WTC11 (cell line): ENCODE results near the gene ITPRID1. TPM values are rescaled to one million over a fixed set of nuclear protein-coding genes. Genes with fewer than 3 reads are reported as not detected.

Experiments used
- ATAC-seq: fragments of 200-7000 bp; cut with Tn5 transposase; 2 replicates; pipeline ENCODE4 v1.10.0; 2021; ENCODE audit warnings: mild to moderate bottlenecking, moderate library complexity
- CTCF ChIA-PET: fragments of 300-600 bp; sonication (Branson Sonifier 250); formaldehyde crosslinking; loops from one replicate; lab custom pipeline; 2021; ENCODE audit warnings: antibody characterized with exemption; lab: Charles Lee
- POLR2A ChIA-PET: fragments of 350-600 bp; sonication (Branson Sonifier 250); formaldehyde crosslinking; loops from one replicate; lab custom pipeline; 2021; ENCODE audit warnings: antibody characterized with exemption; lab: Charles Lee
- DNase-seq: peaks from one replicate; pipeline ENCODE4 v3.0.0; 2021; ENCODE audit warnings: low spot score
- H3K27ac Mint-ChIP-seq: 2 replicates; pipeline ENCODE4 v1.8.0; 2021; ENCODE audit warnings: mixed read lengths
- H3K27me3 Mint-ChIP-seq: 2 replicates; pipeline ENCODE4 v1.8.0; 2021; ENCODE audit warnings: low read depth, mild to moderate bottlenecking, moderate library complexity, mixed read lengths
- H3K36me3 Mint-ChIP-seq: 2 replicates; pipeline ENCODE4 v1.8.0; 2021; ENCODE audit warnings: mixed read lengths
- H3K4me1 Mint-ChIP-seq: 2 replicates; pipeline ENCODE4 v1.8.0; 2022; ENCODE audit warnings: mixed read lengths
- H3K4me3 Mint-ChIP-seq: 2 replicates; pipeline ENCODE4 v1.8.0; 2021; ENCODE audit warnings: mild to moderate bottlenecking, moderate library complexity, mixed read lengths
- H3K9me3 Mint-ChIP-seq: 2 replicates; pipeline ENCODE4 v1.8.0; 2021; ENCODE audit warnings: mixed read lengths
- ATF1 ChIP-seq: sonication (generic); formaldehyde crosslinking; IDR thresholded peaks from 2 replicates; pipeline ENCODE4 v1.8.1; 2023; ENCODE audit warnings: mild to moderate bottlenecking, moderate library complexity, missing genetic modification reagents
- CBFB ChIP-seq: sonication (generic); formaldehyde crosslinking; IDR thresholded peaks from 2 replicates; pipeline ENCODE4 v1.8.1; 2022; ENCODE audit warnings: mild to moderate bottlenecking, low read depth, missing genetic modification reagents
- EMX1 ChIP-seq: fragments of 250-450 bp; sonication (Bioruptor Pico); IDR thresholded peaks from 2 replicates; pipeline ENCODE4 v1.8.0; 2021; ENCODE audit warnings: mild to moderate bottlenecking
- ETV6 ChIP-seq: sonication (generic); formaldehyde crosslinking; IDR thresholded peaks from 2 replicates; pipeline ENCODE4 v1.8.1; 2022; ENCODE audit warnings: mild to moderate bottlenecking, missing genetic modification reagents
- FOXK1 ChIP-seq: sonication (generic); formaldehyde crosslinking; IDR thresholded peaks from 2 replicates; pipeline ENCODE4 v1.8.0; 2022; ENCODE audit warnings: mild to moderate bottlenecking, moderate library complexity, missing genetic modification reagents
- GABPB1 ChIP-seq: sonication (generic); formaldehyde crosslinking; IDR thresholded peaks from 2 replicates; pipeline ENCODE4 v1.8.1; 2023; ENCODE audit warnings: mild to moderate bottlenecking, missing genetic modification reagents
- GRHL2 ChIP-seq: fragments of 250-450 bp; sonication (Bioruptor Pico); IDR thresholded peaks from 2 replicates; pipeline ENCODE4 v1.8.0; 2022; ENCODE audit warnings: mild to moderate bottlenecking, moderate library complexity; ENCODE audit not compliant: insufficient replicate concordance, severe bottlenecking
- MYBL2 ChIP-seq: sonication (generic); formaldehyde crosslinking; IDR thresholded peaks from 2 replicates; pipeline ENCODE4 v1.8.1; 2023; ENCODE audit warnings: mild to moderate bottlenecking, moderate library complexity, missing genetic modification reagents
- NR1H2 ChIP-seq: sonication (generic); formaldehyde crosslinking; IDR thresholded peaks from 2 replicates; pipeline ENCODE4 v1.9.0; 2021; ENCODE audit warnings: mild to moderate bottlenecking, moderate library complexity, missing genetic modification reagents
- OVOL2 ChIP-seq: fragments of 250-450 bp; sonication (Bioruptor Pico); IDR thresholded peaks from 2 replicates; pipeline ENCODE4 v1.9.0; 2021; ENCODE audit warnings: mild to moderate bottlenecking, borderline replicate concordance
- RELA ChIP-seq: sonication (generic); formaldehyde crosslinking; IDR thresholded peaks from 2 replicates; pipeline ENCODE4 v1.8.1; 2022; ENCODE audit warnings: missing genetic modification reagents, mild to moderate bottlenecking, borderline replicate concordance
- SP1 ChIP-seq: sonication (generic); formaldehyde crosslinking; conservative IDR thresholded peaks from 2 replicates; pipeline ENCODE4 v1.8.1; 2022; ENCODE audit warnings: missing genetic modification reagents
- ZNF121 ChIP-seq: sonication (generic); formaldehyde crosslinking; IDR thresholded peaks from 2 replicates; pipeline ENCODE4 v1.8.0; 2023; ENCODE audit warnings: missing genetic modification reagents
- ZNF396 ChIP-seq: fragments of 250-450 bp; sonication (Bioruptor Pico); IDR thresholded peaks from 2 replicates; pipeline ENCODE4 v1.8.0; 2021; ENCODE audit warnings: mild to moderate bottlenecking, moderate library complexity, borderline replicate concordance
- ZNF423 ChIP-seq: fragments of 250-450 bp; sonication (Bioruptor Pico); IDR thresholded peaks from 2 replicates; pipeline ENCODE4 v2.1.2; 2022; ENCODE audit warnings: mild to moderate bottlenecking, moderate library complexity
- total RNA-seq: library from RNA; stranded (reverse); gene quantifications from 3 replicates; pipeline ENCODE4 v1.2.3, GENCODE V29; 2021
- TF ChIP-seq, protein P1 (sequence below): fragments of 250-450 bp; sonication (Bioruptor Pico); IDR thresholded peaks from 2 replicates; pipeline ENCODE4 v1.8.0; 2021; ENCODE audit warnings: mild to moderate bottlenecking
- TF ChIP-seq, protein P2 (sequence below): sonication (generic); formaldehyde crosslinking; IDR thresholded peaks from 2 replicates; pipeline ENCODE4 v1.8.1; 2022; ENCODE audit warnings: low read depth, missing genetic modification reagents, borderline replicate concordance
- TF ChIP-seq, protein P3 (sequence below): sonication (generic); formaldehyde crosslinking; IDR thresholded peaks from 2 replicates; pipeline ENCODE4 v1.8.0; 2022; ENCODE audit warnings: mild to moderate bottlenecking, missing genetic modification reagents
- TF ChIP-seq, protein P4 (sequence below): sonication (generic); formaldehyde crosslinking; IDR thresholded peaks from 2 replicates; pipeline ENCODE4 v1.8.1; 2023; ENCODE audit warnings: mild to moderate bottlenecking, missing genetic modification reagents, moderate library complexity
- TF ChIP-seq, protein P5 (sequence below): sonication (generic); formaldehyde crosslinking; IDR thresholded peaks from 2 replicates; pipeline ENCODE4 v1.8.1; 2022; ENCODE audit warnings: missing genetic modification reagents, borderline replicate concordance
- TF ChIP-seq, protein P6 (sequence below): fragments of 250-450 bp; sonication (Bioruptor Pico); IDR thresholded peaks from 2 replicates; pipeline ENCODE4 v1.9.0; 2021; ENCODE audit warnings: mild to moderate bottlenecking
- TF ChIP-seq, protein P7 (sequence below): sonication (generic); formaldehyde crosslinking; IDR thresholded peaks from 2 replicates; pipeline ENCODE4 v1.8.1; 2022; ENCODE audit warnings: mild to moderate bottlenecking, moderate library complexity, missing genetic modification reagents
- TF ChIP-seq, protein P8 (sequence below): sonication (generic); formaldehyde crosslinking; IDR thresholded peaks from 2 replicates; pipeline ENCODE4 v1.8.1; 2023; ENCODE audit warnings: mild to moderate bottlenecking, missing genetic modification reagents, moderate library complexity

The ITPRID1 gene
- total RNA-seq, 1 experiment from 2014 or later, result 0.98 TPM

DNA sequence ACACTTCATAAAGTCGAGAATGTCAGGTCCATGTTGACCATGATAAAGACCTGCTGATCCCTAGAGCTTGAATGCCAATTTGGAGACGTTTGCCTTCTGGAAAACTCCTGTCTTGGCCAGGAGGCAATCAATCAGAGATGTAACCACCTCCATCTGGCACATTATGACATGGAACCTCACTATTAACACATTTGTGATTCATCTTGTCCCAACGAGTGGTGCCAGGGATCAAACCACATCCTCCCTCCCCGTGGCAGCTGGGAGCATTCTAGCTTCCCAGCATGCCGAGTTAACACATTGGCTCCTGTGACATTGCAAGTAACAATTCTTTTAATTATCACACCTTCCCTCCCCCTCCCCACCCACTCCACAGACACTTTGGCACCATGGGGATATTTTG lies 89.2 kb downstream of the ITPRID1 start (continued):
- TF ChIP-seq, protein P1, sequence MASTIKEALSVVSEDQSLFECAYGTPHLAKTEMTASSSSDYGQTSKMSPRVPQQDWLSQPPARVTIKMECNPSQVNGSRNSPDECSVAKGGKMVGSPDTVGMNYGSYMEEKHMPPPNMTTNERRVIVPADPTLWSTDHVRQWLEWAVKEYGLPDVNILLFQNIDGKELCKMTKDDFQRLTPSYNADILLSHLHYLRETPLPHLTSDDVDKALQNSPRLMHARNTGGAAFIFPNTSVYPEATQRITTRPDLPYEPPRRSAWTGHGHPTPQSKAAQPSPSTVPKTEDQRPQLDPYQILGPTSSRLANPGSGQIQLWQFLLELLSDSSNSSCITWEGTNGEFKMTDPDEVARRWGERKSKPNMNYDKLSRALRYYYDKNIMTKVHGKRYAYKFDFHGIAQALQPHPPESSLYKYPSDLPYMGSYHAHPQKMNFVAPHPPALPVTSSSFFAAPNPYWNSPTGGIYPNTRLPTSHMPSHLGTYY (CRISPR knock-in tag), result no peak
- TF ChIP-seq GRHL2 (CRISPR knock-in tag) (no peak), ZNF423 (no peak)

DNA sequence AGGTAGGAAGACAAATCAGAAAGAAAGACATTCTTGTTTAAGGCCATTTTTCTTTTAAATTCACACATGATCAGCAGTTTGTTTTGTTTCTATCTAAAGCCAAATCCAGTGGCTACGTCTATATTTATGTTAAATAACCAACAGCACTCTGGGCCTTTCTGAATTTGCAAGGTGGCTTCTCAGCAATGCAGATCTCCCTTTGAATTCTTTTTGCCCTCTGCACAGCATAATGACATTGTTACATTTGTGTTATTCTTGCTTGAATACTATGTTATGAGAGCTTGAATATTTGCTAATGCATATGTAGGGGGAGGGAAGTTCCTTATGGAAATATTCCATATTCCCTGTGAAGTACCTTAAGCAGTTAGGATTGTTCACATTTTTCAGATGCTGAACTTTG lies 99.7 kb downstream of the ITPRID1 start:
- Mint-ChIP-seq H3K9me3 (peaks cover 10% of the 10 kb centered on the region; the same call in 1 of the 2 replicates), H3K4me1 (peaks cover 18% of the 10 kb centered on the region), H3K27me3 (no peaks in the 10 kb centered on the region), H3K36me3 (no peaks in the 10 kb centered on the region), H3K4me3 (no peak overlapping the region), H3K27ac (no peak overlapping the region)
- TF ChIP-seq FOXK1 (no peak), MYBL2 (no peak), EMX1 (no peak), CBFB (CRISPR knock-in tag) (no peak), GABPB1 (CRISPR knock-in tag) (no peak), OVOL2 (CRISPR knock-in tag) (no peak), SP1 (no peak), ZNF396 (CRISPR knock-in tag) (no peak), RELA (CRISPR knock-in tag) (no peak), ATF1 (CRISPR knock-in tag) (no peak)
- TF ChIP-seq, protein P2, sequence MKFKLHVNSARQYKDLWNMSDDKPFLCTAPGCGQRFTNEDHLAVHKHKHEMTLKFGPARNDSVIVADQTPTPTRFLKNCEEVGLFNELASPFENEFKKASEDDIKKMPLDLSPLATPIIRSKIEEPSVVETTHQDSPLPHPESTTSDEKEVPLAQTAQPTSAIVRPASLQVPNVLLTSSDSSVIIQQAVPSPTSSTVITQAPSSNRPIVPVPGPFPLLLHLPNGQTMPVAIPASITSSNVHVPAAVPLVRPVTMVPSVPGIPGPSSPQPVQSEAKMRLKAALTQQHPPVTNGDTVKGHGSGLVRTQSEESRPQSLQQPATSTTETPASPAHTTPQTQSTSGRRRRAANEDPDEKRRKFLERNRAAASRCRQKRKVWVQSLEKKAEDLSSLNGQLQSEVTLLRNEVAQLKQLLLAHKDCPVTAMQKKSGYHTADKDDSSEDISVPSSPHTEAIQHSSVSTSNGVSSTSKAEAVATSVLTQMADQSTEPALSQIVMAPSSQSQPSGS, result no peak
- TF ChIP-seq, protein P3, sequence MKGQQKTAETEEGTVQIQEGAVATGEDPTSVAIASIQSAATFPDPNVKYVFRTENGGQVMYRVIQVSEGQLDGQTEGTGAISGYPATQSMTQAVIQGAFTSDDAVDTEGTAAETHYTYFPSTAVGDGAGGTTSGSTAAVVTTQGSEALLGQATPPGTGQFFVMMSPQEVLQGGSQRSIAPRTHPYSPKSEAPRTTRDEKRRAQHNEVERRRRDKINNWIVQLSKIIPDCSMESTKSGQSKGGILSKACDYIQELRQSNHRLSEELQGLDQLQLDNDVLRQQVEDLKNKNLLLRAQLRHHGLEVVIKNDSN (CRISPR knock-in tag), result no peak
- TF ChIP-seq, protein P4, sequence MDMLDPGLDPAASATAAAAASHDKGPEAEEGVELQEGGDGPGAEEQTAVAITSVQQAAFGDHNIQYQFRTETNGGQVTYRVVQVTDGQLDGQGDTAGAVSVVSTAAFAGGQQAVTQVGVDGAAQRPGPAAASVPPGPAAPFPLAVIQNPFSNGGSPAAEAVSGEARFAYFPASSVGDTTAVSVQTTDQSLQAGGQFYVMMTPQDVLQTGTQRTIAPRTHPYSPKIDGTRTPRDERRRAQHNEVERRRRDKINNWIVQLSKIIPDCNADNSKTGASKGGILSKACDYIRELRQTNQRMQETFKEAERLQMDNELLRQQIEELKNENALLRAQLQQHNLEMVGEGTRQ (CRISPR knock-in tag), result no peak
- TF ChIP-seq, protein P5, sequence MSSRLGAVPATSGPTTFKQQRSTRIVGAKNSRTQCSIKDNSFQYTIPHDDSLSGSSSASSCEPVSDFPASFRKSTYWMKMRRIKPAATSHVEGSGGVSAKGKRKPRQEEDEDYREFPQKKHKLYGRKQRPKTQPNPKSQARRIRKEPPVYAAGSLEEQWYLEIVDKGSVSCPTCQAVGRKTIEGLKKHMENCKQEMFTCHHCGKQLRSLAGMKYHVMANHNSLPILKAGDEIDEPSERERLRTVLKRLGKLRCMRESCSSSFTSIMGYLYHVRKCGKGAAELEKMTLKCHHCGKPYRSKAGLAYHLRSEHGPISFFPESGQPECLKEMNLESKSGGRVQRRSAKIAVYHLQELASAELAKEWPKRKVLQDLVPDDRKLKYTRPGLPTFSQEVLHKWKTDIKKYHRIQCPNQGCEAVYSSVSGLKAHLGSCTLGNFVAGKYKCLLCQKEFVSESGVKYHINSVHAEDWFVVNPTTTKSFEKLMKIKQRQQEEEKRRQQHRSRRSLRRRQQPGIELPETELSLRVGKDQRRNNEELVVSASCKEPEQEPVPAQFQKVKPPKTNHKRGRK (CRISPR knock-in tag), result no peak
- ChIA-PET POLR2A (no interaction called here), CTCF (no interaction called here)
- no peak for DNase-seq
- no peak for ATAC-seq

DNA sequence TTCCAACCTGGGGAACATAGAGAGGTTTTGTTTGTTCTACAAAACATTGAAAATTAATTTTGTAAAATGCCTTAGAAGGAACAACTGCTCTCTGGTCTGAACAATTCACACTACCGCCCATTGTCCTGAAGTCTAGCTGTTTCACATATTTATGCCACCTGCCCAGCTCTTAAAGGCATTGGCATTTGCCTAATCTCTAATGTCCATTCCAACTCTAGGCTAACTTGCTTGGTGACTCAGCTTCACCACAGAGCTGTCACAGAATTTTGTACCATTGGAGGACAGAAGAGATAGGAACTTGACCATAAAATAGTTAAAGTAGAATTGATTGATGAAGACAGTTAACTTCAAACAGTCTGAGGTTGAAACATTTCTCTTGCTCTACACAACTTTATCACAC lies 119.6 kb downstream of the ITPRID1 start:
- H3K4me3 Mint-ChIP-seq, result no peak overlapping the region
- H3K36me3 Mint-ChIP-seq, result no peaks in the 10 kb centered on the region
- ChIA-PET POLR2A (interaction anchor here (0.6 kb wide), 1 partner anchor 222 kb away, joined by 6 read pairs; no protein-coding TSS in a partner anchor), CTCF (interaction anchor here (0.6 to 4.7 kb wide), 22 partner anchors 11 to 511 kb away, joined by 3 to 72 read pairs (median 4); no protein-coding TSS in a partner anchor)
- ATAC-seq (no peak; the same call in 1 of the 2 replicates), DNase-seq (no peak)
- peaks cover 3% of the 10 kb centered on the region; the same call in 1 of the 2 replicates for H3K27me3 Mint-ChIP-seq
- H3K27ac Mint-ChIP-seq, result no peak overlapping the region
- H3K9me3 Mint-ChIP-seq, result no peaks in the 10 kb centered on the region
- H3K4me1 Mint-ChIP-seq, result peaks cover 5% of the 10 kb centered on the region
- TF ChIP-seq NR1H2 (CRISPR knock-in tag) (no peak), FOXK1 (no peak), ZNF121 (CRISPR knock-in tag) (no peak), ETV6 (CRISPR knock-in tag) (no peak)
- TF ChIP-seq, protein P6, sequence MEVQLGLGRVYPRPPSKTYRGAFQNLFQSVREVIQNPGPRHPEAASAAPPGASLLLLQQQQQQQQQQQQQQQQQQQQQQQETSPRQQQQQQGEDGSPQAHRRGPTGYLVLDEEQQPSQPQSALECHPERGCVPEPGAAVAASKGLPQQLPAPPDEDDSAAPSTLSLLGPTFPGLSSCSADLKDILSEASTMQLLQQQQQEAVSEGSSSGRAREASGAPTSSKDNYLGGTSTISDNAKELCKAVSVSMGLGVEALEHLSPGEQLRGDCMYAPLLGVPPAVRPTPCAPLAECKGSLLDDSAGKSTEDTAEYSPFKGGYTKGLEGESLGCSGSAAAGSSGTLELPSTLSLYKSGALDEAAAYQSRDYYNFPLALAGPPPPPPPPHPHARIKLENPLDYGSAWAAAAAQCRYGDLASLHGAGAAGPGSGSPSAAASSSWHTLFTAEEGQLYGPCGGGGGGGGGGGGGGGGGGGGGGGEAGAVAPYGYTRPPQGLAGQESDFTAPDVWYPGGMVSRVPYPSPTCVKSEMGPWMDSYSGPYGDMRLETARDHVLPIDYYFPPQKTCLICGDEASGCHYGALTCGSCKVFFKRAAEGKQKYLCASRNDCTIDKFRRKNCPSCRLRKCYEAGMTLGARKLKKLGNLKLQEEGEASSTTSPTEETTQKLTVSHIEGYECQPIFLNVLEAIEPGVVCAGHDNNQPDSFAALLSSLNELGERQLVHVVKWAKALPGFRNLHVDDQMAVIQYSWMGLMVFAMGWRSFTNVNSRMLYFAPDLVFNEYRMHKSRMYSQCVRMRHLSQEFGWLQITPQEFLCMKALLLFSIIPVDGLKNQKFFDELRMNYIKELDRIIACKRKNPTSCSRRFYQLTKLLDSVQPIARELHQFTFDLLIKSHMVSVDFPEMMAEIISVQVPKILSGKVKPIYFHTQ, result no peak
- TF ChIP-seq, protein P3 (CRISPR knock-in tag), result no peak
- TF ChIP-seq, protein P7, sequence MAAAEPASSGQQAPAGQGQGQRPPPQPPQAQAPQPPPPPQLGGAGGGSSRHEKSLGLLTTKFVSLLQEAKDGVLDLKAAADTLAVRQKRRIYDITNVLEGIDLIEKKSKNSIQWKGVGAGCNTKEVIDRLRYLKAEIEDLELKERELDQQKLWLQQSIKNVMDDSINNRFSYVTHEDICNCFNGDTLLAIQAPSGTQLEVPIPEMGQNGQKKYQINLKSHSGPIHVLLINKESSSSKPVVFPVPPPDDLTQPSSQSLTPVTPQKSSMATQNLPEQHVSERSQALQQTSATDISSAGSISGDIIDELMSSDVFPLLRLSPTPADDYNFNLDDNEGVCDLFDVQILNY (CRISPR knock-in tag), result no peak
- TF ChIP-seq, protein P8, sequence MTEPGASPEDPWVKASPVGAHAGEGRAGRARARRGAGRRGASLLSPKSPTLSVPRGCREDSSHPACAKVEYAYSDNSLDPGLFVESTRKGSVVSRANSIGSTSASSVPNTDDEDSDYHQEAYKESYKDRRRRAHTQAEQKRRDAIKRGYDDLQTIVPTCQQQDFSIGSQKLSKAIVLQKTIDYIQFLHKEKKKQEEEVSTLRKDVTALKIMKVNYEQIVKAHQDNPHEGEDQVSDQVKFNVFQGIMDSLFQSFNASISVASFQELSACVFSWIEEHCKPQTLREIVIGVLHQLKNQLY (CRISPR knock-in tag), result no peak
